ENCODE results near the gene CREBL2. TPM values are rescaled to one million over a fixed set of nuclear protein-coding genes. Genes with fewer than 3 reads are reported as not detected.
A peak's percentile ranks its signal among the peaks of the same experiment; 100 is the strongest.
"Not testable (repeated sequence)": the region's sequence is repeated elsewhere in the genome, so short reads cannot be mapped to it uniquely, and the experiment has no call there.

Gene CREBL2, protein sequence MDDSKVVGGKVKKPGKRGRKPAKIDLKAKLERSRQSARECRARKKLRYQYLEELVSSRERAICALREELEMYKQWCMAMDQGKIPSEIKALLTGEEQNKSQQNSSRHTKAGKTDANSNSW
- 14.3 and 15.0 TPM in 2 replicates for total RNA-seq

GRCh38 chr12:12611512-12612306 lies at the start of gene CREBL2:
CREBL2 (plus strand) TSS chr12:12611876; CDS start chr12:12612173, 297 bp downstream.
- DNase-seq (ENCODE audit: low read depth) = peak; percentile 85
- H3K4me3 ChIP-seq (ENCODE audit: low read depth, low read length) = peak within 1 kb of the TSS; percentile 82
- TF ChIP-seq, protein P1, sequence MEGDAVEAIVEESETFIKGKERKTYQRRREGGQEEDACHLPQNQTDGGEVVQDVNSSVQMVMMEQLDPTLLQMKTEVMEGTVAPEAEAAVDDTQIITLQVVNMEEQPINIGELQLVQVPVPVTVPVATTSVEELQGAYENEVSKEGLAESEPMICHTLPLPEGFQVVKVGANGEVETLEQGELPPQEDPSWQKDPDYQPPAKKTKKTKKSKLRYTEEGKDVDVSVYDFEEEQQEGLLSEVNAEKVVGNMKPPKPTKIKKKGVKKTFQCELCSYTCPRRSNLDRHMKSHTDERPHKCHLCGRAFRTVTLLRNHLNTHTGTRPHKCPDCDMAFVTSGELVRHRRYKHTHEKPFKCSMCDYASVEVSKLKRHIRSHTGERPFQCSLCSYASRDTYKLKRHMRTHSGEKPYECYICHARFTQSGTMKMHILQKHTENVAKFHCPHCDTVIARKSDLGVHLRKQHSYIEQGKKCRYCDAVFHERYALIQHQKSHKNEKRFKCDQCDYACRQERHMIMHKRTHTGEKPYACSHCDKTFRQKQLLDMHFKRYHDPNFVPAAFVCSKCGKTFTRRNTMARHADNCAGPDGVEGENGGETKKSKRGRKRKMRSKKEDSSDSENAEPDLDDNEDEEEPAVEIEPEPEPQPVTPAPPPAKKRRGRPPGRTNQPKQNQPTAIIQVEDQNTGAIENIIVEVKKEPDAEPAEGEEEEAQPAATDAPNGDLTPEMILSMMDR (conservative IDR thresholded peaks at IDR 0.05; ENCODE audit: low read depth, low read length) = no peak

DNA sequence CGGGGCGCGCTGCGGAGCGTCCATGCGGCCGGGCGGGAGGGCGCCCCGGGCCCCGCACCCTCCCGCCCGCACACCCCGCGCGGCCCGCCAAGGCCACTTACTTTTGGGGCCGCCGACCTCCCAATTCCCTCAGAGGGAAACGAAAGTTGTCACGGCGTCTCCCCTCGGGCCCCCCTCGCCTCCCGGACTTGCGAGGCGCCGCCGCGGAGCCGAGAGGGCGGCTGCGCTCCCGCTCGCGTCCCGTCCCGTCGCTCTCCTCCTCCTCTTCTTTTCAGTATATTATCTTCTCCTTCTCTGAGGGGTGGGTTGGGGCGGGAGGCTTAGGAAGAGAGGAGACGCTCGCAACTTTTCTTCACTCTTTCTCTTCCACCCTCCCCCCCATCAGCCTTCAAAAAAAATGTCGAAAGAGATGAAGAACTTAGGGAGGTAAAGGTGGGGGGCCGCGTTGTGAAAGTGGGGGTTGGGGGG lies 49.6 kb upstream of the CREBL2 start:
- TF ChIP-seq, protein P1 (conservative IDR thresholded peaks at IDR 0.05; ENCODE audit: low read depth, low read length) = no peak
- DNase-seq (ENCODE audit: low read depth) = no peak
- peak overlapping the region; percentile 69 for H3K4me3 ChIP-seq (ENCODE audit: low read depth, low read length)

DNA sequence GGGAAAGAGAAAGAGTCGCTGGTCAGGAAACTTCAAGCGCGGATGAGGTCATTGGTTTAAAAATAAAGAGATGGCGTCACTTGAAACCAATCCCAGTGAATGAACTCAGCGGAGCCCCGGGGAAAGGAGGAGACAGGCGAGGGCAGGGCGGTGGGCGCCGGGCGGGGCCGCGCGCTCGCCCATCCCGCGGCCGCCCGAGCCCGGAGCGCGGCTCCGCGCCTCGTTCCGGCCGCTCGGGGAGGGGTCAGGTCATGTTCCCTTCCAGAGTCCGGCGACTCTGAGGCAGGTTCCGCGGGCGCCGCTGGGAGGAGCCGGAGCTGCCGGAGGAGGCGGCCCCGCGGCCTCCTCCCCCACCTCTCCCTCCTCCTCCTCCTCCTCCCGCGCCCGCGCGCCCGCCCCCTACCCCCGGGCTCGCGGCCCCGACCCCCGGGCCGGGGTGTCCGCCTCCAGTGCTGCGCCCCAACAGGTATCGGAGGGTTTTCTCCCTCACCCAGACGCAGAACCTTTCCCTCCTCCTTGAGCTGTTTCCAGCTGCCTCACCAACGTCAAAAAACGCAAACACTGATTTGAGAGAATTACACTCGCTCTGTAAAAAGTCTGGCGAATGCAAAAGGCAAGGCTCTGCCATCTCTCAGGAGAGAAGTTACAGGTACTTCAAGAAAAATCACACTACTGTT lies 49.0 kb upstream of the CREBL2 start, which contains the start of gene DUSP16:
DUSP16 (minus strand) TSS at position 279 of the 677 bp plus-strand sequence. CDS start 41,765 bp downstream, outside the sequence.
- H3K4me3 ChIP-seq (ENCODE audit: low read depth, low read length) = peak within 1 kb of the TSS; percentile 69
- peak; percentile 74 for DNase-seq (ENCODE audit: low read depth)
- TF ChIP-seq, protein P1 (conservative IDR thresholded peaks at IDR 0.05; ENCODE audit: low read depth, low read length) = no peak

DNA sequence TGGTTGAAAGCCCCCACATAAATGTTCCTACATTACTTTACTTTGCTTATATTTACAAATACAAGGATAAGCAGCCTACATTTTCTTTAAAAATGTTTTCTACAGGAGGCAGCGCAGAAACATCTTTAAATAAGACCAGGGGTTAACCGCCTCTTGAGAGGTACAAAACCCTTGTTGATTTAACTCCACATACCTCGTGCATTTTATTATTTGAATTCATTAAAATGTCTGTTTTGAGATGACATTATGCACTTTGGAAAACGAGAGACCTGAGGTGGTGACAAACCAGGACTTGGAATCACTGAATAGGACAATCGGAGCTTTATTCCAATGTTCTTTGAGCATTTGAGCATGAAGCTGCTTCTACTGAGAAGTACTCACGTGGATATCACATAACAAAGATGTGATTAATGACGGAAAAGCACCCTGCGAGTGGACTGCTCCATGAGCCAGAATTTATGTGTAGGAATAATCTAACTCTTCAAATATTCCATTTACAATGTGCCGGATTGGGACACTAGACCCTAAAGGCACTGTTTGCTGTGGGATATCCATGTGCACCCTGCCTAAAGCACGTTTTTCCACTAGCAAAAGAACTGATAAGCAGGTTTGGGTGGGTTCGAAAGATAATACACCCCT lies 48.3 kb upstream of the CREBL2 start:
- peak; percentile 56 for DNase-seq (ENCODE audit: low read depth)
- H3K4me3 ChIP-seq (ENCODE audit: low read depth, low read length) = peak overlapping the region; percentile 63
- TF ChIP-seq, protein P1 (conservative IDR thresholded peaks at IDR 0.05; ENCODE audit: low read depth, low read length) = no peak

- H3K4me3 ChIP-seq (ENCODE audit: low read depth, low read length) = no peak overlapping the region
- DNase-seq (ENCODE audit: low read depth) = no peak
- TF ChIP-seq, protein P1 (conservative IDR thresholded peaks at IDR 0.05; ENCODE audit: low read depth, low read length) = no peak
These were observed 46.8 kb upstream of the CREBL2 start for GRCh38 chr12:12564911-12565310.

DNA sequence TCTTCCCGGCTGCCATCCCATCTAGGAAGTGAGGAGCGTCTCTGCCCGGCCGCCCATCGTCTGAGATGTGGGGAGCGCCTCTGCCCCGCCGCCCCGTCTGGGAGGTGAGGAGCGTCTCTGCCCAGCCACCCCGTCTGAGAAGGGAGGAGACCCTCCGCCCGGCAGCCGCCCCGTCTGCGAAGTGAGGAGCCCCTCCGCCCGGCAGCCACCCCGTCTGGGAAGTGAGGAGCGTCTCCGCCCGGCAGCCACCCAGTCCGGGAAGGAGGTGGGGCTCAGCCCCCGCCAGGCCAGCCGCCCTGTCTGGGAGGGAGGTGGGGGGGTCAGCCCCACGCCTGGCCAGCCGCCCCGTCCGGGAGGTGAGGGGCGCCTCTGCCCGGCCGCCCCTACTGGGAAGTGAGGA lies 45.7 kb upstream of the CREBL2 start:
- DNase-seq (ENCODE audit: low read depth); H3K4me3 ChIP-seq (ENCODE audit: low read depth, low read length): not testable (repeated sequence)

GRCh38 chr12:12572659-12573058 lies 39.0 kb upstream of the CREBL2 start:
- no peak overlapping the region for H3K4me3 ChIP-seq (ENCODE audit: low read depth, low read length)
- DNase-seq (ENCODE audit: low read depth) = no peak
- TF ChIP-seq, protein P1 (conservative IDR thresholded peaks at IDR 0.05; ENCODE audit: low read depth, low read length) = no peak

Data from epithelial cell of proximal tubule (primary cell).